GM18526 (cell line): ENCODE data around the gene RGS13.

ENCODE experiments used
- POLR2A ChIP-seq: IDR thresholded peaks from 3 replicates; pipeline ENCODE4 v1.6.1; 2011; ENCODE audit not compliant: insufficient read length; ENCODE audit errors: extremely low read depth

Gene RGS13, protein sequence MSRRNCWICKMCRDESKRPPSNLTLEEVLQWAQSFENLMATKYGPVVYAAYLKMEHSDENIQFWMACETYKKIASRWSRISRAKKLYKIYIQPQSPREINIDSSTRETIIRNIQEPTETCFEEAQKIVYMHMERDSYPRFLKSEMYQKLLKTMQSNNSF

GRCh38 chr1:192635939-192636338 is at the start of gene RGS13:
Gene RGS13 (plus strand): TSS chr1:192636147. CDS start chr1:192644335, 8,188 bp downstream.
- no peak for TF ChIP-seq POLR2A

- TF ChIP-seq POLR2A = no peak
Measured at GRCh38 chr1:192587386-192588266, 48.3 kb upstream of the RGS13 start.

GRCh38 chr1:192588546-192588945 is 47.4 kb upstream of the RGS13 start:
- no peak for TF ChIP-seq POLR2A

GRCh38 chr1:192589813-192590212 is 46.1 kb upstream of the RGS13 start:
- TF ChIP-seq POLR2A = no peak

- no peak for TF ChIP-seq POLR2A
Measured at GRCh38 chr1:192592517-192592916, 43.4 kb upstream of the RGS13 start.

- TF ChIP-seq POLR2A = no peak
Measured at GRCh38 chr1:192592981-192593708, 42.8 kb upstream of the RGS13 start.

- TF ChIP-seq POLR2A = no peak
Measured at GRCh38 chr1:192595299-192595698, 40.6 kb upstream of the RGS13 start.

DNA sequence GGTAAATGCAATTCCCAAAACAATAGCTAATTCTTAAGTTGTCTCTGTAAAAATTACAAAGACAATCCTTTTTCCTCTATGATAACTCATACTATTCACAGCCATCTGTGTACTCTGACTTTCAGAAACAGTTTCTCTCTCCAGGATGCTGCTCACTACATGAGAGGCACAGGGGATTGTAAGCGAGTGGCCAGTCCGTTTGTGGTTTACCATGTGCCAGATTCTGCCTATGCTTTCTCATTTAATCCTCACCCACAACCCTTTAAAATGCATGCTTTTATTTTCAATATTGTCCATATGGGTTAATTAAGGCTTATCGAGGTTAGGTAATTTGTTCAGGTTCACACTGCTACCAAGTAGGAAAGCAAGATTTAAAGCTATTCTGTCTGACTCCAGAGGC is 37.4 kb upstream of the RGS13 start:
- TF ChIP-seq POLR2A = no peak

- TF ChIP-seq POLR2A = no peak
Measured at GRCh38 chr1:192600275-192600674, 35.7 kb upstream of the RGS13 start.

DNA sequence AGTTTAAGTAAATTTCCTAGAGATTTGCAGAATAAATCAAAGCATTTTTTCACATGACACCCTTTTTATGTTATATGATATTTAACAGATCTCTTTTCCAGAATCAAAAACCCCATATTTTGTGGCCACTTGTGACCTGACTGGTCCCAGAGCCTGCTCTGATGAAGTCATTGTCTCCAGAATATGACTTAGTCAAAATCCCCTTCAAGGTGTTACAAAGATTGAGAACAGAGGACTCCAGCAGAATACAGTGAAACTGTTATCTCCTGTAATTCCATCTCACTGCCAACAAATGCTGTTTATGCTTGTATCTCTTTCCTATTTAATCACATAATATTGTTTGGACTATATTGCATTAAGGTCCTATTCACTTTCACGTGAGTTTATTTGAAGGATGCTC is 34.8 kb upstream of the RGS13 start:
- no peak for TF ChIP-seq POLR2A

DNA sequence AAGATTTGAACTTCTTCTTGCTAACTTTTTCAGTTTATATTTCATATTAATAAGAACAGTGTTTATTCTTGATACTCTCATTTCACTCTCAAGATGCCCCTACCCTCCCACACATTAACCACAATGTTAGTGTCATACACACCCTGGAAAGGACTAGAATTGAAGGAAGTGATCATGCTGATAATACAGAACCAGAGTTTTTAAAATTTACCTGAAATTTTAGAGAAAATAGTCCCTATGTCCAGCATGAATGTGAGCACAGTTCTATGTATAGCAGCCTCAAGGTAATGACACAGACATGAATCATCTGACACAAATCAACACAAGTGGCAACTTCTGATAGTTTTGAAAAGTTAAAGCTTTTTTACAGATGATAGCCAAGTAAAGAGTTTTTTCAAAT is 34.4 kb upstream of the RGS13 start:
- no peak for TF ChIP-seq POLR2A

- TF ChIP-seq POLR2A = no peak
Measured at GRCh38 chr1:192602757-192603156, 33.2 kb upstream of the RGS13 start.

GRCh38 chr1:192603218-192603787 is 32.6 kb upstream of the RGS13 start:
- TF ChIP-seq POLR2A = no peak

- TF ChIP-seq POLR2A = no peak
Measured at GRCh38 chr1:192604979-192605620, 30.8 kb upstream of the RGS13 start.

DNA sequence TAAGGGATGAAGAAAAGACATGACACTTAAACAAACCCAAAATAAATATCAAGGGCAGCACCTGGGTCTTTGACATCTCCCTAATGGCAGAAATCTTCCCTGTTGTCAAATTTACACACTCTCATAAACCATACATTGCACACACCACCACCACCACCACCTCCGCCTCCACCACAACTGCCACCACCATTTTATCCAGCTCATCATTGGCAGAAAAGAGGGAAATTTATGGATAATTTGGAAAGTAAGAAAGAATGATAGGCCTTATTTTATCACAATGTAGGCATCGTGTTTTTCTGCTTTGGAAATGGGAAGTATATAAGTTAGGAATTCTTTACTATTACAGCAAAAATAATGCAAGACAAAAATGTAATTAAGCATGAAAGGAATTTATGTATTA is 27.3 kb upstream of the RGS13 start:
- TF ChIP-seq POLR2A = no peak
